ENCODE measurements around the gene ATP2A2. TPM values are rescaled to one million over a fixed set of nuclear protein-coding genes. Genes with fewer than 3 reads are reported as not detected.
A peak's percentile ranks its signal among the peaks of the same experiment; 100 is the strongest.

Gene ATP2A2
- total RNA-seq (2012; rRNA removed) (225 and 230 TPM in 2 replicates), polyA plus RNA-seq (2012; rRNA removed) (148 and 166 TPM in 2 replicates), Bru-seq, nascent RNA (percentile 98 among the genes with signal in this experiment), BruChase-seq, experiment 1, labeled RNA remaining after a 6-hour chase (percentile 98 among the genes with signal in this experiment), BruChase-seq, experiment 2, labeled RNA remaining after a 2-hour chase (percentile 97 among the genes with signal in this experiment)
- polyA plus RNA-seq (2012; cell fraction: cytosol; rRNA removed): 96.0 and 107 TPM in 2 replicates
- 278 and 358 TPM in 2 replicates for polyA plus RNA-seq (2012; cell fraction: nucleus; rRNA removed; ENCODE audit: low replicate concordance)
- long read RNA-seq, full-length matches to known transcripts: 3 of 52 reads
- long read RNA-seq, partial matches to known transcripts: 15 of 52 reads
- long read RNA-seq, other reads (novel, unspliced or antisense): 34 of 52 reads

- ATAC-seq (ENCODE audit: low read depth): peak; percentile 88
- H3K36me3 ChIP-seq (ENCODE audit: control insufficient read depth, insufficient read depth, low read length): peaks cover 3% of the 10 kb centered on the region
- dilution Hi-C loops (cut with HindIII; ENCODE audit: low sequenced_read_pairs, unreplicated experiment) (no loop called here), intact Hi-C loops (cut with micrococcal nuclease) (loop anchor here (1.0 to 5.0 kb wide), 3 partner anchors 57 to 180 kb away; partner anchors contain the start of gene IFT81), in situ Hi-C loops (cut with MboI; ENCODE audit: low sequenced_read_pairs) (no loop called here)
- peak within 1 kb of the TSS; percentile 78 for H3K18ac ChIP-seq (ENCODE audit: low read depth, low read length)
- H3K27ac ChIP-seq (ENCODE audit: insufficient read depth, low read length): peak within 1 kb of the TSS; percentile 98
- peak within 1 kb of the TSS; percentile 90 to 92 for H4K8ac ChIP-seq (ENCODE audit: low read depth in 2 of 2, low read length in 2 of 2)
- BruUV-seq (replicated peaks): no TSS peak
- 0 out of 2 replicates have a peak, but pooled peaks cover 5% of the 10 kb centered on the region for H3K9me1 ChIP-seq (ENCODE audit: insufficient read depth, low read length)
- H2BK5ac ChIP-seq (ENCODE audit: low read depth, low read length, poor library complexity, severe bottlenecking): peak within 1 kb of the TSS; percentile 96
- H2AK5ac ChIP-seq (ENCODE audit: low read depth, low read length): peak within 1 kb of the TSS; percentile 99
- peak within 1 kb of the TSS; percentile 94 for H3K4me2 ChIP-seq (ENCODE audit: low read depth, low read length)
- WGBS, 2 experiments (ENCODE audit: extremely low coverage in 2 of 2, insufficient read length in 1 of 2): 0% methylated on average over 17 of the region's 108 CpGs; no CpG with 5 or more reads in 1 of the 2 experiments
- CTCF ChIA-PET: interaction anchor here (0.9 to 1.5 kb wide), 2 partner anchors 11 to 169 kb away, joined by 3 to 4 read pairs; partner anchors contain the start of gene ARPC3
- no peaks in the 10 kb centered on the region for H3K9me3 ChIP-seq (ENCODE audit: control insufficient read depth, insufficient read depth, low read length)
- peak within 1 kb of the TSS; percentile 99 for H3K23ac ChIP-seq (ENCODE audit: low read depth, low read length)
- peaks cover 0 to 19% of the 10 kb centered on the region in 2 experiments; a peak in 2 of 4 replicates for H3K79me1 ChIP-seq (ENCODE audit: low read depth in 1 of 2, low read length in 2 of 2)
- peak within 1 kb of the TSS; percentile 93 for H3K4me3 ChIP-seq (ENCODE audit: insufficient read depth, low read depth, low read length)
- peaks cover 8% of the 10 kb centered on the region for H3K4me1 ChIP-seq (ENCODE audit: control insufficient read depth, insufficient read depth, low read length)
- H2AK9ac ChIP-seq (replicated peaks; ENCODE audit: low read depth, low read length, poor library complexity): peak within 1 kb of the TSS; percentile 98
- DNase-seq: peak; percentile 85
- peak within 1 kb of the TSS; percentile 29; the same call in 1 of the 2 replicates for H2BK20ac ChIP-seq (ENCODE audit: low read depth, low read length)
- H4K5ac ChIP-seq (ENCODE audit: low read depth, low read length): peak within 1 kb of the TSS; percentile 84
- POLR2A ChIA-PET (ENCODE audit: unreplicated experiment): interaction anchor here (0.6 to 0.9 kb wide), 2 partner anchors 11 to 38 kb away, joined by 3 to 5 read pairs; no protein-coding TSS in a partner anchor
- peak within 1 kb of the TSS; percentile 98 for H2AFZ ChIP-seq (replicated peaks; ENCODE audit: low read length, poor library complexity)
- H3K9ac ChIP-seq (ENCODE audit: low read depth, low read length): peak within 1 kb of the TSS; percentile 97
- H3K27me3 ChIP-seq (ENCODE audit: control insufficient read depth, insufficient read depth, low read length): no peaks in the 10 kb centered on the region
- H2BK120ac ChIP-seq (ENCODE audit: low read depth, low read length): peak within 1 kb of the TSS; percentile 92
- peak within 1 kb of the TSS; percentile 99 for H3K4ac ChIP-seq (ENCODE audit: low read depth, low read length)
- H4K20me1 ChIP-seq (ENCODE audit: insufficient read depth, low read length): peaks cover 44% of the 10 kb centered on the region
- peak within 1 kb of the TSS; percentile 45; the same call in 1 of the 3 replicates for H2BK15ac ChIP-seq (ENCODE audit: low read depth, low read length)
- H3K14ac ChIP-seq (replicated peaks; ENCODE audit: low read depth, low read length): peak within 1 kb of the TSS; percentile 99
- peak within 1 kb of the TSS; percentile 88 for H3K56ac ChIP-seq (ENCODE audit: extremely low read depth, insufficient read depth, low read length)
- peak within 1 kb of the TSS; percentile 96 for H4K91ac ChIP-seq (ENCODE audit: insufficient read depth, low read depth, low read length)
- TF ChIP-seq POLR2A (IDR thresholded peaks at IDR 0.05; ENCODE audit: low read depth, low read length): peak; percentile 96
- TF ChIP-seq FOS (IDR thresholded peaks at IDR 0.05; ENCODE audit: low read depth, low read length): 0 out of 2 replicates have a peak, but pooled peaks have one; percentile 5
- TF ChIP-seq SMC3 (IDR thresholded peaks at IDR 0.05; ENCODE audit: low read depth, low read length): no peak
- no peak for TF ChIP-seq MAFK (IDR thresholded peaks at IDR 0.05; ENCODE audit: low read depth, low read length)
- no peak for TF ChIP-seq MAZ (IDR thresholded peaks at IDR 0.05; ENCODE audit: borderline replicate concordance, low read depth, low read length)
- no peak for TF ChIP-seq CEBPB (IDR thresholded peaks at IDR 0.05; ENCODE audit: low read depth, low read length)
- no peak for TF ChIP-seq NFE2L2 (IDR thresholded peaks at IDR 0.05; ENCODE audit: low read depth, low read length)
- TF ChIP-seq CTCF (conservative IDR thresholded peaks at IDR 0.05; ENCODE audit: low read depth, low read length): no peak
- TF ChIP-seq RFX5 (IDR thresholded peaks at IDR 0.05; ENCODE audit: low read depth, low read length): no peak
- peak; percentile 76 for TF ChIP-seq MXI1 (IDR thresholded peaks at IDR 0.05; ENCODE audit: borderline replicate concordance, low read depth, low read length)
- TF ChIP-seq CHD1 (IDR thresholded peaks at IDR 0.05; ENCODE audit: low read depth, low read length): 0 out of 2 replicates have a peak, but pooled peaks have one; percentile 46
- TF ChIP-seq ELK1 (IDR thresholded peaks at IDR 0.05; ENCODE audit: borderline replicate concordance, low read depth, low read length): no peak
- TF ChIP-seq BHLHE40 (IDR thresholded peaks at IDR 0.05; ENCODE audit: low read depth, low read length): no peak
These were observed at the start of gene ATP2A2 for GRCh38 chr12:110280779-110281548. TSS of gene ATP2A2 (plus strand) at chr12:110281247. CDS start at chr12:110281790, 543 bp downstream.
